GM12801 (cell line): ENCODE data around the gene ROCK2.

Experiments used
- TF ChIP-seq, protein P1 (sequence below): IDR thresholded peaks from one replicate; pipeline ENCODE4 v1.5.1; 2011; ENCODE audit warnings: control low read depth; ENCODE audit not compliant: insufficient read length; ENCODE audit errors: extremely low read depth

ROCK2 gene

GRCh38 chr2:11156396-11157075, 187.9 kb downstream of the ROCK2 start:
- TF ChIP-seq, protein P1, sequence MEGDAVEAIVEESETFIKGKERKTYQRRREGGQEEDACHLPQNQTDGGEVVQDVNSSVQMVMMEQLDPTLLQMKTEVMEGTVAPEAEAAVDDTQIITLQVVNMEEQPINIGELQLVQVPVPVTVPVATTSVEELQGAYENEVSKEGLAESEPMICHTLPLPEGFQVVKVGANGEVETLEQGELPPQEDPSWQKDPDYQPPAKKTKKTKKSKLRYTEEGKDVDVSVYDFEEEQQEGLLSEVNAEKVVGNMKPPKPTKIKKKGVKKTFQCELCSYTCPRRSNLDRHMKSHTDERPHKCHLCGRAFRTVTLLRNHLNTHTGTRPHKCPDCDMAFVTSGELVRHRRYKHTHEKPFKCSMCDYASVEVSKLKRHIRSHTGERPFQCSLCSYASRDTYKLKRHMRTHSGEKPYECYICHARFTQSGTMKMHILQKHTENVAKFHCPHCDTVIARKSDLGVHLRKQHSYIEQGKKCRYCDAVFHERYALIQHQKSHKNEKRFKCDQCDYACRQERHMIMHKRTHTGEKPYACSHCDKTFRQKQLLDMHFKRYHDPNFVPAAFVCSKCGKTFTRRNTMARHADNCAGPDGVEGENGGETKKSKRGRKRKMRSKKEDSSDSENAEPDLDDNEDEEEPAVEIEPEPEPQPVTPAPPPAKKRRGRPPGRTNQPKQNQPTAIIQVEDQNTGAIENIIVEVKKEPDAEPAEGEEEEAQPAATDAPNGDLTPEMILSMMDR = no peak

GRCh38 chr2:11155381-11156035, 188.9 kb downstream of the ROCK2 start, which contains the start of gene SLC66A3:
Gene SLC66A3 (plus strand): TSS chr2:11155467. CDS start chr2:11155547, 80 bp downstream.
- TF ChIP-seq, protein P1 = no peak

- TF ChIP-seq, protein P1 = no peak
These were observed 189.5 kb downstream of the ROCK2 start for GRCh38 chr2:11154923-11155380.

- TF ChIP-seq, protein P1 = no peak
These were observed 190.2 kb downstream of the ROCK2 start for GRCh38 chr2:11154016-11154922.

DNA sequence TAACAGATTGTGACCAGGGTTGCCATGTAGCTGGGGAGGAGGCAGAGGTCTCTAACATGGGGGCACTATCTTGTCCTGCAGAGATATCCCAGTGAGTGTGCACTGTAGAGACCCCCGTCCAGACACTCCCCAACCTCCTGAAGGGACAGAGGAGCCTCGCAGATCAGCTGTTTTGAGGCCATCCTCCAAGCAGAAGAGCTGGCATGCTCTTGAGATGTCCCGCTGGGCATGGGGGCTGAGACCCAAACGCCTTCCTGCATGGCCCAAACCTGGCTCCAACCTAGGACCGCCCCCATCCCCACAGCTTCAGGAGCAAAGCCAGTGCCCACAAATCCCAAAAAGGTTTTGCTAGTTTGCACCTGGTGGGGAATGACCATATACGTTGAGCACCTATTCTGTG, 191.8 kb downstream of the ROCK2 start:
- TF ChIP-seq, protein P1 = no peak

GRCh38 chr2:11147263-11147662, 197.2 kb downstream of the ROCK2 start:
- TF ChIP-seq, protein P1 = no peak

DNA sequence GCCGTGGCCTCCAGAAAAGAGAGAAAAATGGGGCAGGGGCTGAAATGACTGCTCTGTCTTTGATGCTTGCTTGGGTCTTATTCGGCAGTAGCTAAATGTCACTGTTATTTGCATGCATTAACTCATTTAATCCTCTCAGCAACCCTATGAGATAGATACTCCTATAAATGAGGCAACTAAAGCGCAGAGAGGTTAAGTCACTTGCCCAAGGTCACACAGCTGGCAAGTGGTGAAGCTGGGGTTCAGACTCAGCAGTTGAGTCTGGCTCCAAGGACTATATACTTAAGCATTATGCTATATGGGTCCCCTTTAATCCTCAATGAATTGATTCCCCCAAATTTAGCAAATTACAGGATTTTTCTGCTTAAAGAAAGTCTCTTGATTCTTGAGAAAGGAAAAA, 198.4 kb downstream of the ROCK2 start:
- TF ChIP-seq, protein P1 = no peak
